Measurements from ENCODE around the gene CLC.

DNA sequence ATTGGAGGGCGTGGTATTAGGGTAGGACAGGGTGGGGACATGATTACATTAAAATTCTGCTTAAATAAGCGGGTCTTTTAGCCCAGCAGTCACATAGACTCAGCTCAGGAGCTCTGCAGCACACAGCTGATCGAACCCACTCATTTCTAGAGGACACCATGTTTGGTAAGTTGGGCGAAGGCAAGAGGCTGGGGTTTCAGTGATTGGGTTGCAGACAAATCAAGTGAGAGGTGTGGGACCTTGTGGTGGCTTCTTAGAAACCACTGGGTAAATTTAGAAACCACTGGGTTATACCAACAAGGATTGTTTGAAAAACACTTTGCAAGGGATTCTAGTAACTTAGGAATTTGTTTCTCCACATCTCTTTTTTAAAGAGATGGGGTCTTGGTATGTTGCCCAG lies 40.9 kb upstream of the CLC start, which contains the start of gene LEUTX:
- TF ChIP-seq, protein P1, sequence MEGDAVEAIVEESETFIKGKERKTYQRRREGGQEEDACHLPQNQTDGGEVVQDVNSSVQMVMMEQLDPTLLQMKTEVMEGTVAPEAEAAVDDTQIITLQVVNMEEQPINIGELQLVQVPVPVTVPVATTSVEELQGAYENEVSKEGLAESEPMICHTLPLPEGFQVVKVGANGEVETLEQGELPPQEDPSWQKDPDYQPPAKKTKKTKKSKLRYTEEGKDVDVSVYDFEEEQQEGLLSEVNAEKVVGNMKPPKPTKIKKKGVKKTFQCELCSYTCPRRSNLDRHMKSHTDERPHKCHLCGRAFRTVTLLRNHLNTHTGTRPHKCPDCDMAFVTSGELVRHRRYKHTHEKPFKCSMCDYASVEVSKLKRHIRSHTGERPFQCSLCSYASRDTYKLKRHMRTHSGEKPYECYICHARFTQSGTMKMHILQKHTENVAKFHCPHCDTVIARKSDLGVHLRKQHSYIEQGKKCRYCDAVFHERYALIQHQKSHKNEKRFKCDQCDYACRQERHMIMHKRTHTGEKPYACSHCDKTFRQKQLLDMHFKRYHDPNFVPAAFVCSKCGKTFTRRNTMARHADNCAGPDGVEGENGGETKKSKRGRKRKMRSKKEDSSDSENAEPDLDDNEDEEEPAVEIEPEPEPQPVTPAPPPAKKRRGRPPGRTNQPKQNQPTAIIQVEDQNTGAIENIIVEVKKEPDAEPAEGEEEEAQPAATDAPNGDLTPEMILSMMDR (conservative IDR thresholded peaks at IDR 0.05; ENCODE audit: low read length) = no peak
- no peak for TF ChIP-seq EZH2phosphoT487 (IDR thresholded peaks at IDR 0.05; ENCODE audit: borderline replicate concordance, low read depth, low read length)

Data from OCI-LY7 (cell line).